Amniotic stem cell (primary cell): Measurements from ENCODE around the gene SNORC.

Source experiments
- DNase-seq: peaks from one replicate; lab custom pipeline; 2025; lab: John Stamatoyannopoulos, UW

SNORC gene

GRCh38 chr2:232926431-232926939 lies 56.4 kb downstream of the SNORC start:
- no peak for DNase-seq

- no peak for DNase-seq
Measured at GRCh38 chr2:232927032-232927792, 57.1 kb downstream of the SNORC start.

GRCh38 chr2:232927793-232928550 lies 57.9 kb downstream of the SNORC start:
- no peak for DNase-seq
